MCF 10A (cell line): ENCODE results near the gene COPS9. TPM values are rescaled to one million over a fixed set of nuclear protein-coding genes. Genes with fewer than 3 reads are reported as not detected.

ENCODE experiments used
- BruUV-seq: library from RNA; stranded (reverse); fragments of 400-500 nt; replicated peaks from 2 replicates; lab custom pipeline; 2021; lab: Mats Ljungman, UMichigan
- CTCF ChIA-PET: fragments of 300-600 bp; sonication (Branson Sonifier 250); formaldehyde crosslinking; extraction: SDS; loops from one replicate; lab custom pipeline; 2021; ENCODE audit warnings: antibody characterized with exemption, inconsistent platforms; lab: Yijun Ruan, JAX
- POLR2A ChIA-PET: fragments of 300-600, 350-650 bp; sonication (Branson Sonifier 250); formaldehyde crosslinking; extraction: SDS; loops from one replicate; lab custom pipeline; 2020; ENCODE audit warnings: antibody characterized with exemption, inconsistent platforms; lab: Yijun Ruan, JAX
- DNase-seq: peaks from one replicate; pipeline ENCODE4 v3.0.0-alpha.2; 2018; ENCODE audit not compliant: unreplicated experiment
- H3K27ac Mint-ChIP-seq: one replicate; pipeline ENCODE4 v1.8.0; 2022; ENCODE audit warnings: mild to moderate bottlenecking, low read depth, mixed read lengths; ENCODE audit not compliant: unreplicated experiment
- H3K27me3 Mint-ChIP-seq: one replicate; pipeline ENCODE4 v1.8.0; 2022; ENCODE audit warnings: mixed read lengths; ENCODE audit not compliant: insufficient read depth, unreplicated experiment
- H3K36me3 Mint-ChIP-seq: one replicate; pipeline ENCODE4 v1.8.0; 2022; ENCODE audit warnings: mild to moderate bottlenecking, moderate library complexity, mixed read lengths; ENCODE audit not compliant: insufficient read depth, unreplicated experiment
- H3K4me1 Mint-ChIP-seq: one replicate; pipeline ENCODE4 v1.8.0; 2022; ENCODE audit warnings: mixed read lengths; ENCODE audit not compliant: insufficient read depth, unreplicated experiment
- H3K4me3 Mint-ChIP-seq: one replicate; pipeline ENCODE4 v1.8.0; 2022; ENCODE audit warnings: mild to moderate bottlenecking, moderate library complexity, mixed read lengths; ENCODE audit not compliant: unreplicated experiment
- H3K9me3 Mint-ChIP-seq: one replicate; pipeline ENCODE4 v1.8.0; 2022; ENCODE audit warnings: mixed read lengths; ENCODE audit not compliant: unreplicated experiment
- intact Hi-C: fragments of 100-400 bp; cut with micrococcal nuclease; formaldehyde crosslinking; loops from 2 replicates; pipeline ENCODE4 v1.14.1; 2022
- total RNA-seq: library from RNA; stranded (reverse); gene quantifications from 2 replicates; pipeline ENCODE4 v1.2.3, GENCODE V29; 2022
- TF ChIP-seq, protein P1 (sequence below): fragments of 200-600 bp; IDR thresholded peaks from one replicate; pipeline ENCODE4 v1.8.0; 2022; ENCODE audit warnings: antibody characterized with exemption, mild to moderate bottlenecking; ENCODE audit not compliant: unreplicated experiment

The COPS9 gene
- total RNA-seq, 1 experiment from 2014 or later, result 146 TPM

DNA sequence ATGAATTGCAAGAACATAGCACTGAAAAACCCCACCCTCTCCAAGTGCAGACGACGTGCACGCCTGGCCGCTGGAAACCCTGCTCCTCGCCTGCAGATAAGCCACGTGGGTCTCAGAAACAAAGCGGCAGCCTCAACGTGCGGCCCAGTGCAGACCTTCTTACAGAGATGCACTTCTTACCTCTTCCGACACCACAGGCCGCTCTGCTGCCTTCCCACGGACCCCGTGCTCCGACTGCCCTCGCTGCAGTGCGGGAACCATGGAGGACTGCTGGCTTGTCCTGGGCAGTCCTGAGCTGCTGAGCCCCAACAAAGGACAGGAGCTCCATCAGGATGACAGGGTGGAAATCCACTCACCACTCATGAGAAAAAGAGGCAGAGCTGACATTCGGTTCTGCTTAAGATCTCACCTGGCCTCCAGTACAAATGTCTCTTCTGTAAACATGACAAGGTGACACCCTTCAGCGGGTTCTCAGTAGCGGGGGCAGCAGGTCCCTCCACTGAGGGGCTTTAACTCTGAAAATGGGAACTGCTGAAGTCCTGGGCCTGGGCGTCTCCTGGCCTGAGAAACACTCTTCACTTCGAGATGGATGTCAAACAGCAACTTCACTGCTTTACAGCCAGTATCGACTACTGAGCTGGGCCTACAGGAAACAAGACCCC is 6.2 kb downstream of the COPS9 start:
- Mint-ChIP-seq H3K27me3 (no peaks in the 10 kb centered on the region), H3K4me1 (peaks cover 5% of the 10 kb centered on the region), H3K9me3 (no peaks in the 10 kb centered on the region), H3K4me3 (no peak overlapping the region), H3K27ac (no peak overlapping the region), H3K36me3 (peaks cover 37% of the 10 kb centered on the region)
- intact Hi-C loops, result no loop called here
- ChIA-PET CTCF (interaction anchor here (0.7 to 1.6 kb wide), 4 partner anchors 12 to 69 kb away, joined by 3 to 11 read pairs (median 4); no protein-coding TSS in a partner anchor), POLR2A (no interaction called here)
- no TSS peak for BruUV-seq
- TF ChIP-seq, protein P1, sequence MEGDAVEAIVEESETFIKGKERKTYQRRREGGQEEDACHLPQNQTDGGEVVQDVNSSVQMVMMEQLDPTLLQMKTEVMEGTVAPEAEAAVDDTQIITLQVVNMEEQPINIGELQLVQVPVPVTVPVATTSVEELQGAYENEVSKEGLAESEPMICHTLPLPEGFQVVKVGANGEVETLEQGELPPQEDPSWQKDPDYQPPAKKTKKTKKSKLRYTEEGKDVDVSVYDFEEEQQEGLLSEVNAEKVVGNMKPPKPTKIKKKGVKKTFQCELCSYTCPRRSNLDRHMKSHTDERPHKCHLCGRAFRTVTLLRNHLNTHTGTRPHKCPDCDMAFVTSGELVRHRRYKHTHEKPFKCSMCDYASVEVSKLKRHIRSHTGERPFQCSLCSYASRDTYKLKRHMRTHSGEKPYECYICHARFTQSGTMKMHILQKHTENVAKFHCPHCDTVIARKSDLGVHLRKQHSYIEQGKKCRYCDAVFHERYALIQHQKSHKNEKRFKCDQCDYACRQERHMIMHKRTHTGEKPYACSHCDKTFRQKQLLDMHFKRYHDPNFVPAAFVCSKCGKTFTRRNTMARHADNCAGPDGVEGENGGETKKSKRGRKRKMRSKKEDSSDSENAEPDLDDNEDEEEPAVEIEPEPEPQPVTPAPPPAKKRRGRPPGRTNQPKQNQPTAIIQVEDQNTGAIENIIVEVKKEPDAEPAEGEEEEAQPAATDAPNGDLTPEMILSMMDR, result no peak
- DNase-seq, result no peak

DNA sequence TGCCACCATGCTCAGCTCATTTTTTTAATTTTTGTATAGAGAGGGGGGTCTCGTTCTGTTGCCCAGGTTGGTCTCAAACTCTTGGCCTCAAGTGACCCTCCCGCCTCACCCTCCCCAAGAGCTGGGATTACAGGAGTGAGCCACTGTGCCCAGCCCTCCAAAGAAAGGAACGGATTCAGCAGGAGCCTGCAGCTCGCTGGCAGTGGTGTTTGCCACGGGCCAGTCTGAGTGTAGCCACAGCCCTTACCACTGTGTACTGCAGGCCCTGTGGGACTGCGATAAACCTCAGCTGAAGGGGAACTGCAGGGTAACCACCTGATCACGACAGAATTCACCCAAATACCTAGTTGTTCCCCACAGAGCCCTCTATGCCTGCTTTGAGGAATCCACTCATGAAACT is 6.8 kb downstream of the COPS9 start:
- intact Hi-C loops, result no loop called here
- TF ChIP-seq, protein P1, result no peak
- no peaks in the 10 kb centered on the region for H3K4me1 Mint-ChIP-seq
- BruUV-seq, result no TSS peak
- ChIA-PET POLR2A (no interaction called here), CTCF (interaction anchor here (0.6 to 1.6 kb wide), 5 partner anchors 12 to 456 kb away, joined by 3 to 11 read pairs (median 3); no protein-coding TSS in a partner anchor)
- DNase-seq, result no peak
- no peaks in the 10 kb centered on the region for H3K9me3 Mint-ChIP-seq
- H3K36me3 Mint-ChIP-seq, result peaks cover 37% of the 10 kb centered on the region
- H3K27me3 Mint-ChIP-seq, result no peaks in the 10 kb centered on the region
- H3K27ac Mint-ChIP-seq, result no peak overlapping the region
- H3K4me3 Mint-ChIP-seq, result no peak overlapping the region

DNA sequence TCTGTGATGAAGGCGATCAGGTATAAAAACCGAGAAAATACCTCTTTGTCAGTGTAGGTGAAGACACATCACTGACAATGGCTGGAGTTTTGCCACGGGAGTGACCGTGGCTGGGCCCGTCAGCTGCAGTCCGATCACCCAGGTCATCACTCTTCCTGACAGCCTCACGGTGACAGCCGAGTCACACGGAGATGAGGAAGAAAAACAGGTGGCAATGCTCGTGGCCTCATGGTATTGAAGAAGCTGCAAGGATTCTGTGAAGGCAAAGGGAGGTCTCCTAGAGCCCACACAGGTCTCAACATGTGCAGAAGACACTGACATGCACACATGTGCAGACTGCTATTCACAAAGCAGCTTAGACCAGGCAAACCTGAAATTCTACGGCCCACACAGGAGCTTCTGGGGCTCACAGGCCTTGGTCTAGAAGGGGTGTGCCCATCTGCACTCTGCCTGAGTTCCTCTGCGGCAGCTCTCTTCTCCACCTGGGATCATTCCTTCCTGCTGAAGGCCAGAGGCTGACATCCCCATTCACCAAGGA is 7.4 kb downstream of the COPS9 start:
- TF ChIP-seq, protein P1, result no peak
- ChIA-PET CTCF (interaction anchor here (0.5 to 1.6 kb wide), 6 partner anchors 13 to 457 kb away, joined by 3 to 11 read pairs (median 3); no protein-coding TSS in a partner anchor), POLR2A (interaction anchor here (0.9 kb wide), 1 partner anchor 68 kb away, joined by 3 read pairs; no protein-coding TSS in a partner anchor)
- Mint-ChIP-seq H3K36me3 (peaks cover 36% of the 10 kb centered on the region), H3K4me3 (no peak overlapping the region), H3K27me3 (no peaks in the 10 kb centered on the region), H3K27ac (no peak overlapping the region), H3K9me3 (no peaks in the 10 kb centered on the region), H3K4me1 (no peaks in the 10 kb centered on the region)
- no peak for DNase-seq
- intact Hi-C loops, result no loop called here
- BruUV-seq, result no TSS peak

DNA sequence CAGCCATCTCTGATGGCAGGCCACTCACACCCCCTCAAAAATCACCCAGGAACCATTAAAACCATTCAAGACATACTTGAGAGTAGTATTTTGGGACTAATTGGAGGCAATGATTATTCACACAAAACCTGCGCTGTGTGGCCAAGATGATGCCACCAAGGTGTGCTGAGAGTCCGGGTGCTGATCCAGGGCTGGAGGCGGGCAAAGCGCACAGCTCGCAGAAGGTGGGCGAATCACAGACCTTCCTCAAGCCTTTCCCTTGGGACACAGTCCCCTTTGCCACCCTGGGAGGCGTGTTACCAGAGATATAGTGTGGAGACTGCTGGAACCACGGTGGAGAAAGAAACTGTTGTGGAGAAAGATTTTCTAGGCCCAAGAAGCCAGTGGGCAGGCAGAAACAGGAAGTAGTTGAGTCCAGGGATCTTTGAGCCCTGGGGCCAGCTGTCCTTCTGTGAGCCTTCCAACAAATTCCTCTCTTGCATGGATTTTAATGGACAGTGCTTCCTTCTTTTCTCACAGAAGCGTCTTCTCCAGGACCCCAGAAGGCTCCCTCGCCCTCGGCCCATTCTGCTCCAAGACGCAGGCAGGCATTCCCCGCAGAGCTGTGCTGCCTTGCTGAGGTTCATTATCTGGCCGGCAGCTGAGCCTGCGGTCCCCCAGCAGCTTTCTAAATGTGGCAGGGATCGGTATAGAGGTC is 8.0 kb downstream of the COPS9 start:
- ChIA-PET POLR2A (interaction anchor here (0.9 kb wide), 1 partner anchor 67 kb away, joined by 3 read pairs; no protein-coding TSS in a partner anchor), CTCF (interaction anchor here (0.7 to 1.4 kb wide), 2 partner anchors 16 to 67 kb away, joined by 3 to 4 read pairs; no protein-coding TSS in a partner anchor)
- no TSS peak for BruUV-seq
- no peak overlapping the region for H3K27ac Mint-ChIP-seq
- H3K36me3 Mint-ChIP-seq, result peaks cover 33% of the 10 kb centered on the region
- H3K4me3 Mint-ChIP-seq, result no peak overlapping the region
- TF ChIP-seq, protein P1, result no peak
- no peak for DNase-seq
- no peaks in the 10 kb centered on the region for H3K27me3 Mint-ChIP-seq
- no peaks in the 10 kb centered on the region for H3K9me3 Mint-ChIP-seq
- intact Hi-C loops, result no loop called here
- no peaks in the 10 kb centered on the region for H3K4me1 Mint-ChIP-seq
